K562 (cell line): ENCODE data around the gene BHLHE40. TPM values are rescaled to one million over a fixed set of nuclear protein-coding genes. Genes with fewer than 3 reads are reported as not detected.

Source experiments
- ADNP ChIP-seq: fragments of 200-800 bp; sonication (Bioruptor generic); IDR thresholded peaks from 2 replicates; pipeline ENCODE4 v1.6.1; 2016; ENCODE audit warnings: missing genetic modification characterization, missing compliant biosample characterization
- EHMT2 ChIP-seq: fragments of 450-650 bp; IDR thresholded peaks from 2 replicates; pipeline ENCODE4 v1.6.1; 2018; ENCODE audit warnings: antibody characterized with exemption
- FOXA1 ChIP-seq: fragments of 450-650 bp; IDR thresholded peaks from 2 replicates; pipeline ENCODE4 v1.6.1; 2016; ENCODE audit warnings: mild to moderate bottlenecking, borderline replicate concordance
- HLTF ChIP-seq: fragments of 450-650 bp; IDR thresholded peaks from 2 replicates; pipeline ENCODE4 v1.6.1; 2016
- ILK ChIP-seq: fragments of 450-650 bp; IDR thresholded peaks from 2 replicates; pipeline ENCODE4 v1.6.1; 2016; ENCODE audit warnings: missing genetic modification characterization, low read depth, mild to moderate bottlenecking, missing compliant biosample characterization, moderate library complexity, borderline replicate concordance
- KAT7 ChIP-seq: sonication (generic); formaldehyde crosslinking; IDR thresholded peaks from 2 replicates; pipeline ENCODE4 v1.8.0; 2022; ENCODE audit warnings: missing genetic modification reagents, mild to moderate bottlenecking, borderline replicate concordance
- MAFF ChIP-seq: IDR thresholded peaks from 2 replicates; pipeline ENCODE4 v1.6.1; 2012; ENCODE audit warnings: low read length, improper control_type of control experiment
- NFE2L1 ChIP-seq: fragments of 450-650 bp; IDR thresholded peaks from 2 replicates; pipeline ENCODE4 v1.6.1; 2016; ENCODE audit warnings: missing genetic modification characterization, low read depth, mild to moderate bottlenecking, missing compliant biosample characterization, moderate library complexity, borderline replicate concordance
- RCOR1 ChIP-seq, 2 experiments: IDR thresholded peaks; 2 replicates each; pipeline ENCODE4 v1.6.1; 2012; ENCODE audit warnings: low read depth in 2 of 2, low read length in 2 of 2, borderline replicate concordance in 1 of 2, improper control_type of control experiment in 1 of 2
- SMAD3 ChIP-seq: fragments of 450-650 bp; formaldehyde crosslinking; conservative IDR thresholded peaks from 2 replicates; pipeline ENCODE4 v1.4.0; 2020; ENCODE audit warnings: mild to moderate bottlenecking
- SMAD4 ChIP-seq: fragments of 250-450 bp; sonication (Bioruptor Pico); conservative IDR thresholded peaks from 2 replicates; pipeline ENCODE4 v1.8.0; 2021; ENCODE audit warnings: inconsistent platforms, mild to moderate bottlenecking, moderate library complexity
- SOX6 ChIP-seq: fragments of 450-650 bp; IDR thresholded peaks from 2 replicates; pipeline ENCODE4 v1.6.1; 2014; ENCODE audit warnings: mild to moderate bottlenecking
- THAP12 ChIP-seq: fragments of 250-450 bp; sonication (Bioruptor Pico); IDR thresholded peaks from 2 replicates; pipeline ENCODE4 v1.9.0; 2021; ENCODE audit warnings: mild to moderate bottlenecking, inconsistent platforms
- ZNF197 ChIP-seq: fragments of 200-800 bp; sonication (Bioruptor generic); IDR thresholded peaks from 2 replicates; pipeline ENCODE4 v1.6.1; 2016; ENCODE audit warnings: low read depth, missing genetic modification characterization, missing compliant biosample characterization
- ZNF324 ChIP-seq: fragments of 250-450 bp; sonication (Bioruptor Pico); IDR thresholded peaks from 2 replicates; pipeline ENCODE4 v1.4.0; 2020; ENCODE audit warnings: mild to moderate bottlenecking
- ZNF507 ChIP-seq: conservative IDR thresholded peaks from 2 replicates; pipeline ENCODE4 v1.6.1; 2017; ENCODE audit warnings: missing genetic modification characterization, missing compliant biosample characterization
- ZNF644 ChIP-seq: fragments of 200-800 bp; sonication (Bioruptor generic); IDR thresholded peaks from 2 replicates; pipeline ENCODE4 v1.6.1; 2016; ENCODE audit warnings: low read depth, missing genetic modification characterization, missing compliant biosample characterization
- ZSCAN32 ChIP-seq: fragments of 450-650 bp; formaldehyde crosslinking; IDR thresholded peaks from 2 replicates; pipeline ENCODE4 v1.4.0; 2020; ENCODE audit warnings: mild to moderate bottlenecking, moderate library complexity
- polyA plus RNA-seq, 8 experiments: library from polyadenylated mRNA; depleted of rRNA in 4 of 8; stranded (reverse) in 5 of 8; unstranded in 3 of 8; fragments of >200 nt; fragmentation: Nextera tagmentation in 2 of 8; fragmentation: Illumina TruSeq in 1 of 8; extraction: Ambion mirVana in 2 of 8; extraction: Trizol in 1 of 8; gene quantifications; 2 replicates each; pipeline versions ENCODE4 v1.2.1 to v1.2.3, GENCODE V29; 2011 to 2014; ENCODE audit warnings: inconsistent platforms in 1 of 8, missing spikeins in 1 of 8
- total RNA-seq, 7 experiments: library from RNA; depleted of rRNA in 6 of 7; stranded (reverse); fragments of >200 nt in 6 of 7; fragmentation: Illumina TruSeq in 2 of 7; extraction: Trizol in 2 of 7; gene quantifications; 2 replicates each; pipeline versions ENCODE4 v1.2.1 to v1.2.3, GENCODE V29; 2011 to 2021; ENCODE audit warnings: low replicate concordance in 1 of 7
- TF ChIP-seq, protein P1 (sequence below), 2 experiments: fragments of 250-450 bp in 1 of 2; fragments of 450-650 bp in 1 of 2; sonication (Bioruptor Pico) in 1 of 2; IDR thresholded peaks; 2 replicates each; pipeline versions ENCODE4 v1.6.1 to v1.8.0; 2016 to 2021; ENCODE audit warnings: mild to moderate bottlenecking in 2 of 2, moderate library complexity in 2 of 2, missing compliant biosample characterization in 1 of 2, missing genetic modification characterization in 1 of 2
- TF ChIP-seq, protein P2 (sequence below): fragments of 450-650 bp; IDR thresholded peaks from 2 replicates; pipeline ENCODE4 v1.7.1; 2018; ENCODE audit warnings: mild to moderate bottlenecking, low read depth; ENCODE audit not compliant: partially characterized antibody

BHLHE40 gene
- total and polyA plus RNA-seq, 9 of the 15 experiments (the other 6 are each of a cell fraction or from before 2014, with no cell fraction given): 12.0 to 83.9 (median 31.4) TPM

- TF ChIP-seq ZNF644 (tag) (no peak), ZNF324 (CRISPR knock-in tag) (no peak), RCOR1 (IDR thresholded peaks at IDR 0.05; ENCODE audit: borderline replicate concordance in 1 of 2, low read depth in 2 of 2, low read length in 2 of 2) (no peak), NFE2L1 (tag) (no peak), SMAD4 (CRISPR knock-in tag) (peak; percentile 91), ILK (tag) (no peak), MAFF (no peak), KAT7 (no peak), ADNP (no peak), THAP12 (CRISPR knock-in tag) (no peak), HLTF (no peak), EHMT2 (no peak), SMAD3 (CRISPR knock-in tag) (no peak; the same call in 1 of the 2 replicates), FOXA1 (no peak), SOX6 (0 out of 2 replicates have a peak, but pooled peaks have one; percentile 12), ZNF507 (tag) (no peak), ZSCAN32 (no peak), ZNF197 (no peak)
- TF ChIP-seq, protein P1, sequence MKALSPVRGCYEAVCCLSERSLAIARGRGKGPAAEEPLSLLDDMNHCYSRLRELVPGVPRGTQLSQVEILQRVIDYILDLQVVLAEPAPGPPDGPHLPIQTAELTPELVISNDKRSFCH (CRISPR knock-in tag; IDR thresholded peaks at IDR 0.05): no peak; the same call in 1 of the 2 replicates
- TF ChIP-seq, protein P1 (tag; IDR thresholded peaks at IDR 0.05): no peak
- TF ChIP-seq, protein P2, sequence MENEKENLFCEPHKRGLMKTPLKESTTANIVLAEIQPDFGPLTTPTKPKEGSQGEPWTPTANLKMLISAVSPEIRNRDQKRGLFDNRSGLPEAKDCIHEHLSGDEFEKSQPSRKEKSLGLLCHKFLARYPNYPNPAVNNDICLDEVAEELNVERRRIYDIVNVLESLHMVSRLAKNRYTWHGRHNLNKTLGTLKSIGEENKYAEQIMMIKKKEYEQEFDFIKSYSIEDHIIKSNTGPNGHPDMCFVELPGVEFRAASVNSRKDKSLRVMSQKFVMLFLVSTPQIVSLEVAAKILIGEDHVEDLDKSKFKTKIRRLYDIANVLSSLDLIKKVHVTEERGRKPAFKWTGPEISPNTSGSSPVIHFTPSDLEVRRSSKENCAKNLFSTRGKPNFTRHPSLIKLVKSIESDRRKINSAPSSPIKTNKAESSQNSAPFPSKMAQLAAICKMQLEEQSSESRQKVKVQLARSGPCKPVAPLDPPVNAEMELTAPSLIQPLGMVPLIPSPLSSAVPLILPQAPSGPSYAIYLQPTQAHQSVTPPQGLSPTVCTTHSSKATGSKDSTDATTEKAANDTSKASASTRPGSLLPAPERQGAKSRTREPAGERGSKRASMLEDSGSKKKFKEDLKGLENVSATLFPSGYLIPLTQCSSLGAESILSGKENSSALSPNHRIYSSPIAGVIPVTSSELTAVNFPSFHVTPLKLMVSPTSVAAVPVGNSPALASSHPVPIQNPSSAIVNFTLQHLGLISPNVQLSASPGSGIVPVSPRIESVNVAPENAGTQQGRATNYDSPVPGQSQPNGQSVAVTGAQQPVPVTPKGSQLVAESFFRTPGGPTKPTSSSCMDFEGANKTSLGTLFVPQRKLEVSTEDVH: peak; percentile 17
Measured at GRCh38 chr3:4983739-4984510, 4.7 kb downstream of the BHLHE40 start (continued).
